Activated T-cell treated with anti-CD3 and anti-CD28 coated beads for 1 hour (primary cell): ENCODE data around the gene HOXB4.

Experiments used
- DNase-seq: peaks from one replicate; pipeline ENCODE4 v3.0.0-alpha.2; 2020; ENCODE audit warnings: low read depth

HOXB4 gene

DNA sequence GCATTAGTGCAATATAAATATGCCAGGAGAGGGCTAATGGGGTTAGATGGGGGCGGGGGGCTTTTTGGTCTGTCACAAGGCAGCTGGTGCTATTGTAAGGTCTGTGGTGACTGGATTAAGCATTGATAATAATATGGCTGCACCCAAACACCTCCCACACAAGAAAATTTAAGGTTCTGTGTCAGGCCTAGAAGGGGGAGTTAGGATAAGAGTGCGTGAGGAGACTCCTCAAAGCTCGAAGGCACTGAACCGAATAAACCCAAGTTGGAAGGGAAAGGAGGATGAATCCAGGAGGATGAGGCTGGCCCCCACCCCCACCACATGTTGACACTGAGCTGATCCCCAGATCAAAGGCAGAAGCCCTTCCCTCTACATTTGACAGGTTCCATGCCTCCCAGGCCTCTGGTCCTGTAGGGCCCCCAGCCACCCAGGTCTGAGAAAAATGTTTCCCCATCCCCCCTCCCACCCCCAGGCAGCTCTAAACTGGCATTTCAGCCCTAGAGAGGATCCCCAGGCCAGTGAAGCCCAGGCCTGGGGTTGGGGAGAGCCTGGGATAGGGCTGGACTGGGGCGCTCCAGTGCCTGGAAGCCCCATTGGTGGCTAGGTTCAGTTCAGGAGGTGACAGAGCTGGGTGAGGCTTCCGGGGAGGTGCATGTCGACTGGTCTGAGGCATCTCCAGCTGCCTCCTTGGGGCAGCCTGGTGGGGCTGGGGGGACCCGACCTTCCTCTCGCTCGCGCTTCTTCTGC, 49.0 kb downstream of the HOXB4 start:
- no peak for DNase-seq

DNA sequence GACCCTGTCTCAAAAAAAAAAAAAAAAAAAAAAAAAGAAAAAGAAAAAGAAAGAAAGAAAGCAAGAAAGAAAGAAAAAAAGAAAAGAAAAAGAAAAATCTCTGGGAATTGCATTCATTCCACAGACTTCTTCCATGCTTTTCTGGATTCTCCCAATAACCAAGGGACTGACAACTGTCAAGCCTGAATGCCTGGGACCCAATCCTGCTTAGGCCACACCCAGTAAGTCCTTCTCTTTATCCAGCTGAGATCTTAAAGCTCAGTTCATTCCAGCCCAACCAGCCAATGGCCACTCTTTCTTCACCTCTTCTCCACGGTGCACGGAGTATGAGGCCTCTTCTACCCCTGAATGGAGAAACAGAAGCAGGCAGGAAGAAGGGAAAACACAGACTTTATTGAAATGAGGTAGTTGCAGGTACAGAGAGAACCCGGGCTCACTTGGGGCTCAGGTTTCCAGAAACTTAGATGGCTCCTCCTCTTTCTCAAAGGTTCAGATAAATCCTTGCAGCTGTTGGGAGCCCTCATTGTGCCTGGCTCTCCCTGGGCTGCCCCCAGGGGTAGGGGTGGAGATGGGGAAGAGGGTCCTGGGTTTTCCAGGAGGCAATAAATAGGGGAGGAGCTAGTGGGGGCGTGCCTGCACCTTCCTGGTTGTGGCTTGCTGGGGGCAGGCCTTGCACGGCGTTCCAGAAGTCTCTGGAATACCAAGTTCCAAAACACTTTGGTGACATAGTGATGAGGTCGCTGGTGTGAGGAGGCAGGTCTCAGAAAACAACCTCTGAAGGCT, 49.8 kb downstream of the HOXB4 start:
- DNase-seq, result no peak

DNA sequence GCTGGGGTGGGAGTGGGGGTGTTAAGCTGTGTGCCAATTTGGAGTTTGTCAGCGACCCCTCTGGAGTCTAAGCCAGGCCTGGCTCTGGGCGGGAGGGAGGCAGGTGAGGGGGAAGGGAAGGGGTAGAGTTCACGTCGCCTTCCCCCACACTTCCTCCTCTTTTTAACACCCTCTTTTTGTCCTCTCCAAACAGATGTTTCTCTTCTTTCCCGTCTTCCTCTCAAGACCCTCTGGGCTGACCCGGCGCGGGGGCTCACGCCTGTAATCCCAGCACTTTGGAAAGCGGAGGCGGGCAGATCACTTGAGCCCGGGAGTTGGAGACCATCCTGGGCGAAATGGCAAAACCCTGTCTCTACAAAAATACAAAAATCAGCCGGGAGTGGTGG, 50.6 kb downstream of the HOXB4 start:
- DNase-seq, result no peak

DNA sequence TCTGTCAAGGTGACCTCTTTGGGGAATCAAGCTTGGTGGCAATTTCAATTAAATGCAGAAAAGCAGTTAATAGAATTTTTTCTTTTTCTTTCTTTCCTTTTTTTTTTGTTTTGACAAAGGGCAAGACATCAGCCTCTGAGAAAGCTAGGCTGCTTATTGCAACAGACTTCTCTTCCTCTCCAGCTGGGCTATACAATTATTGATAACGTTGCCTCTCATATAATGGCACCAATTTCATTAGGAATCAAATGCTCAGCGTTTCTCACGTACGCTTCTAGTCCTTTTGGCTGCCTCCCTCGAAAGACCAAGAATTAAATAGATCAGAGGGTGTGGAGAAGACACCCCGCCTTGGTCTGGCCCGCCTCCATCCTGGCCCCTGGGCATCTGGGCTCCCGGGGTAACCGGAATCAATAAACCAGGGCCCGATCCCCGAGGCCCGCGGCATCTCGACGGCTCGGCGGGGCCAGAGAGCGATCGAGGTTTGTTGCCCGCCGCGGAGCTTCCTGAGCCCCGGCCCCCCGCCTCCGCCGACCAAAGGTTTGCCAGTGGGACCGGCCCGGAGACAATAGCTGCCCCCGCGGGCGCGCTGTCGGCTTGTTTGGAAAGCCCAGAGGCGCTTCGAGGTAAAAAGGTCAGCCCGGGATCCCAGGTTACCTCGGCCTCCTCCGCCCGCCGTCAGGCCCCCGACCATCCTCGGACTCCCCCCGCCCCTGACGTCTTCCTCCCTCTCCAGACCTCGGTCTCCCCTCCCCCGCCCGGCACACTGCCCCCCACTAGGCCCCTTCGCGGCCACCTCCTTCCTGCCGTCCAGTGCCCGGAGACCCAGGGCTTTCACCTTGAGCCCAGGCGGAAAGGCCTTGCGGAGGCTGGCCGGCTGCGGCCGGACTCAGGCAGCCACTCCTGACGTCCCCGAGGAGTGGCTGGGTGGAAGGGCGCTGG, 51.3 kb downstream of the HOXB4 start:
- DNase-seq, result no peak
